ENCODE results near the gene WDFY4.

The WDFY4 gene

GRCh38 chr10:48946891-48947500 lies 262.3 kb downstream of the WDFY4 start:
- TF ChIP-seq, protein P1, sequence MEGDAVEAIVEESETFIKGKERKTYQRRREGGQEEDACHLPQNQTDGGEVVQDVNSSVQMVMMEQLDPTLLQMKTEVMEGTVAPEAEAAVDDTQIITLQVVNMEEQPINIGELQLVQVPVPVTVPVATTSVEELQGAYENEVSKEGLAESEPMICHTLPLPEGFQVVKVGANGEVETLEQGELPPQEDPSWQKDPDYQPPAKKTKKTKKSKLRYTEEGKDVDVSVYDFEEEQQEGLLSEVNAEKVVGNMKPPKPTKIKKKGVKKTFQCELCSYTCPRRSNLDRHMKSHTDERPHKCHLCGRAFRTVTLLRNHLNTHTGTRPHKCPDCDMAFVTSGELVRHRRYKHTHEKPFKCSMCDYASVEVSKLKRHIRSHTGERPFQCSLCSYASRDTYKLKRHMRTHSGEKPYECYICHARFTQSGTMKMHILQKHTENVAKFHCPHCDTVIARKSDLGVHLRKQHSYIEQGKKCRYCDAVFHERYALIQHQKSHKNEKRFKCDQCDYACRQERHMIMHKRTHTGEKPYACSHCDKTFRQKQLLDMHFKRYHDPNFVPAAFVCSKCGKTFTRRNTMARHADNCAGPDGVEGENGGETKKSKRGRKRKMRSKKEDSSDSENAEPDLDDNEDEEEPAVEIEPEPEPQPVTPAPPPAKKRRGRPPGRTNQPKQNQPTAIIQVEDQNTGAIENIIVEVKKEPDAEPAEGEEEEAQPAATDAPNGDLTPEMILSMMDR (IDR thresholded peaks at IDR 0.05) = no peak
- no peak overlapping the region for H3K4me3 Mint-ChIP-seq
- H3K36me3 Mint-ChIP-seq (ENCODE audit: low read depth) = no peaks in the 10 kb centered on the region
- H3K27ac Mint-ChIP-seq = no peak overlapping the region
- no peak for DNase-seq
- H3K4me1 Mint-ChIP-seq = peaks cover 18% of the 10 kb centered on the region
- peaks cover 92% of the 10 kb centered on the region for H3K27me3 Mint-ChIP-seq (ENCODE audit: low read depth, poor library complexity)
- no peaks in the 10 kb centered on the region for H3K9me3 Mint-ChIP-seq

DNA sequence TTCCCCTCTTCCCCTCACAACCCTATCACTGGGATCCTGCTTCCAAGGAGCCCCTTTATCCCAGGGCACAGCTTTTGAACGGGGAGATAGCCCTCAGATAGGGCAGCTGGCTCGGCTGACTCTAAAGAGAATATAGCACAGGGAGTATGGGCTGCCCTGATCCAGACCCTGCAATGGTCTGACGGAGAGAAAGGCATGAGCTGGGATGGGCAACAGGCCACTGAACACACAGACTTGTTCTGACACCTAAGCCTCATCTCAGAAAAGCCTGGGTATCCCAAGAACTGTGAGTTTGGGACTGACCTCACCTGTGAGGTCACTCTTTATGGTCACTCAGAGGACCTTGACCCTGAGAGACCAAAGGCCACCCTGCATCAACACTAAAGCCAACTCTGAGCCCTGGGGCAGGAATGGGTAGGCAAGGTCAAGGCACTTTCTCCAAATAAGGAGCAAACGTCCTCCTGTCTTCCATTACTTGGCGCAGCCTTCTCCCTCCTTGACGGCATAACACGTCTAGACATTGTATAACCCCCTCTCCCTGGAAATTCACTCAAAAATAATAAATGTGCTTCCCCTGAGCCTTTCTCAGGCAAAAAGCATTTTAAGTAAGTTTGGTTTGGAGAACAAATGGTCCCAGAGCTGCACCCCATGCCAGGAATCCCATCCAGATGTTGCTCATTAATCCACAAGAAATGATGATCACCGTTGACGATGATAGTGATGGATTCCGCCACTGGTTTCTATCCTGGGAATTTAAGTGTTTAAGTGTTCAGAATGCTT lies 263.2 kb downstream of the WDFY4 start:
- H3K4me1 Mint-ChIP-seq = peaks cover 18% of the 10 kb centered on the region
- no peak for DNase-seq
- H3K36me3 Mint-ChIP-seq (ENCODE audit: low read depth) = no peaks in the 10 kb centered on the region
- no peaks in the 10 kb centered on the region for H3K9me3 Mint-ChIP-seq
- H3K27me3 Mint-ChIP-seq (ENCODE audit: low read depth, poor library complexity) = peaks cover 92% of the 10 kb centered on the region
- TF ChIP-seq, protein P1 (IDR thresholded peaks at IDR 0.05) = no peak
- no peak overlapping the region for H3K27ac Mint-ChIP-seq
- H3K4me3 Mint-ChIP-seq = no peak overlapping the region

DNA sequence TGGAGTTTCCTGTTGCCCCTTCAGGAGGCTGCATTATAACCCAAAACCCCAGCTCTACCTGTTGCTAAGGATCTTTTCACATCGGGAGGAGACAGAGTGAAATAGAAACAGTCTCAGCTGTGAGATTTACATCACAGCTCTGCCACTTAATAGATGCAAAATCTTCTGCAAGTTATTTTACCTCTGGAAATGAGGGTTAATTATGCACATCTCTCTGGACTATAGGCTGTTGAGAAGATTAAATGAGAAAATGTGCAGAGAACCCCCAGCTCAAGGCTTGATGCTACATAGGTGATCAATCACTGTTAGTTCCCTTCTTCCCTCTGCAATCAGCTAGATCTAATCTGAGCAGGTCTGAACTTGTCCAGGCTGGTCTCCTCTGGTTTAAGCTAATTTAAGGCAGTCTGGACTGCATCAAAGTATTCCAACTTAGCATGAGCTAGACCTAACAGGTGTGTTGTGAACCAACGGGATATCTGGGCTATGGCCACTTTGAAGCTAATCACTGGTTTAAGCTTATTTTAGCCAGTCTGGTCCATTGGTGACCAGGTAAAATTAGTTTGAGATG lies 263.9 kb downstream of the WDFY4 start:
- H3K27ac Mint-ChIP-seq = no peak overlapping the region
- no peak for DNase-seq
- H3K36me3 Mint-ChIP-seq (ENCODE audit: low read depth) = no peaks in the 10 kb centered on the region
- peaks cover 18% of the 10 kb centered on the region for H3K4me1 Mint-ChIP-seq
- H3K27me3 Mint-ChIP-seq (ENCODE audit: low read depth, poor library complexity) = peaks cover 92% of the 10 kb centered on the region
- no peaks in the 10 kb centered on the region for H3K9me3 Mint-ChIP-seq
- TF ChIP-seq, protein P1 (IDR thresholded peaks at IDR 0.05) = no peak
- no peak overlapping the region for H3K4me3 Mint-ChIP-seq

- Mint-ChIP-seq H3K9me3 (no peaks in the 10 kb centered on the region), H3K36me3 (ENCODE audit: low read depth) (no peaks in the 10 kb centered on the region), H3K4me1 (no peaks in the 10 kb centered on the region), H3K4me3 (no peak overlapping the region), H3K27ac (no peak overlapping the region), H3K27me3 (ENCODE audit: low read depth, poor library complexity) (peaks cover 81% of the 10 kb centered on the region)
- TF ChIP-seq, protein P1 (IDR thresholded peaks at IDR 0.05) = no peak
- DNase-seq = no peak
Observed at GRCh38 chr10:48951707-48952106, 267.0 kb downstream of the WDFY4 start.

DNA sequence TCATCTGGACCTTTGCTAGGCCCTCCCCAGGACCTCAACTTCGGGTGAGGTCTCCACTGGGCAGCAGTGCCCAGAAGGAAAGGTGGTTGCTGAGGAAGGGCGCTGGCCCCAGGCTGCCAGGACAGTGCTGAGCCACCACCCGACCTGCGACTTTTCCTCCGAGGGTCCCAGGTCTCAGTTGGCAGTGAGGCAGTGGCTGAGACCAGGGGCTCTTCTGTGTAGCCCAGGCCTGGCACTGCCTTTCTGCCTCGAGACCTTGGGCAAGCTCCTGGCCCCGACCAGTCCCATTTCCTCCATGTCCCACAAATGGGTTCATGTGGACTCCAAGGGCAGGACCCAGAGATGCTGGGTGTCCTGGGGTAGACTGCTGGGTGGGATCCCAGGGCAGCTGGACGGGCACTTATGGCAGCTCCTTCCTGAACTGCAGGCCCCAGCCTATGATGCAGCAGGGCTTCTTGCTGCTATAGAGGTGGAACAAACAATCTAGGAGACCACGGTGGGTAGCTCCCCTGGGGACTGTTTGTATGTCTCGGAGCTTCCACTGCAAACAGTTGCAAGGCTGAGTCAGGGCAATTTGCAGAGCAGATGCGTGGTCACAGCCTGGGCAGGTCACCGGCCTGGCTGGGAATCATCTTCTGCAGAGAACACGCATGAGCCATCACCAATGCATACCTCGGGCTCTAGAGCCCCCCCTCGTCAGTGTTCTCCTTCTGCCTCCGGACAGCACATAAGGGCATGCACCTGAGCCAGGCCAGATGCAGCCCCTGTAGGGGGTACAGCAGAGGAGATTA lies 272.9 kb downstream of the WDFY4 start:
- H3K4me3 Mint-ChIP-seq = no peak overlapping the region
- H3K27me3 Mint-ChIP-seq (ENCODE audit: low read depth, poor library complexity) = peaks cover 48% of the 10 kb centered on the region
- no peaks in the 10 kb centered on the region for H3K9me3 Mint-ChIP-seq
- no peaks in the 10 kb centered on the region for H3K4me1 Mint-ChIP-seq
- no peak overlapping the region for H3K27ac Mint-ChIP-seq
- TF ChIP-seq, protein P1 (IDR thresholded peaks at IDR 0.05) = no peak
- no peak for DNase-seq
- H3K36me3 Mint-ChIP-seq (ENCODE audit: low read depth) = no peaks in the 10 kb centered on the region
